Measurements from ENCODE around the gene HNRNPAB. TPM values are rescaled to one million over a fixed set of nuclear protein-coding genes. Genes with fewer than 3 reads are reported as not detected.

Gene HNRNPAB
- total and polyA plus RNA-seq, 9 of the 15 experiments (the other 6 are each of a cell fraction or from before 2014, with no cell fraction given), result 34.6 to 425 (median 236) TPM

DNA sequence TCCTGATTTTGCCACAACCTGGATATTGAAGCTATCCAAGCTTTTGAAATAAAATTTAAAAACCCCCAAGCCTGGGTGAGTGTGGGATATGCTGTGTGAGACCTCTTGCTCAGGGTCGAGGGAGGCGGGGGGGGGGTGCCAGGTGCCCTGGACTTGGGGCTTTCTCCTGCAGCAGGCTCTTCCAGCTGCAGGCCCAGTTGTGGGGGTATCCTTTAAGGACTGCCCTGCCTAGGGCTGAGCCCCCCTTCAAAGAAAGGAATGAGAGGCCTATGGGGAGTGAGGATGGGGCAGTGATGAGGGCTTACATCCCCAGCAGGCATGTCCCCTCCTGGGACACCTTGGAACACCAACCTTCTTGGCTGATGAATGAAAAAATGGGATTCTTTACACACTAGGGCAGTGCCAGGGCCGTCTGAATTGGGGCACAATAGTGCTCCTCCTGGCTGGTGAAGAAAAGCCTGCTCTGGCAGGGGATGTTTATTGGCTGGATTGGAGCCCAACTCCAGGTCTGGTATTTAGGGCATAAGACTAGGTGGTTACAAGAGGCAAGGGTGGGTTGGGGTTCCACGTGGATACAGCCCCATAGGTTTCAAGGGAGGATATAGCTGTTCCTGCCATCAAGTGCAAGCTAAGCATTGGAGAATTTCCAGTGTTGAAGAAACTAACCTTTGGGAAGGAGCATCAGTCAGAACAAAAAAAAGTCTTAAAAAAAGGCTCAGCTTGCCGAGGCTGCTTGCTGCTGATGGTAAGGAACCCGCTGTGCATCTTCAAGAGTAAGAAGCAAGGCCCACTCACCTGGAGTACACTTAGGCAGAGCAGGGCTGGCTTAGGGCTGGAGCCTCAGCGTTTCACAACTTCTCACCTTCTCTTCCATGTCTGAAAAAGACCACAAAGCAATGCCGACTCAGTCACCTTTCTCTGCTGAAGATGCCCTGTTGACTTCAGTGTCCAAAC is 7.0 kb downstream of the HNRNPAB start:
- H3K4me1 ChIP-seq (replicated peaks in 1 of 2; ENCODE audit: control insufficient read depth in 2 of 2, insufficient read depth in 2 of 2, low read length in 2 of 2), result peaks cover 17 to 24% of the 10 kb centered on the region in 2 experiments; a peak in 4 of 5 replicates
- H2AFZ ChIP-seq (ENCODE audit: low read depth, low read length), result no peak overlapping the region
- ATAC-seq, result peak; percentile 3
- peaks cover 10% of the 10 kb centered on the region for H3K9me1 ChIP-seq (ENCODE audit: control insufficient read depth, insufficient read depth, low read length)
- H4K20me1 ChIP-seq (replicated peaks; ENCODE audit: control insufficient read depth, insufficient read depth, low read length), result peaks cover 65% of the 10 kb centered on the region
- DNase-seq (ENCODE audit: extremely low read depth in 1 of 4, low spot score in 3 of 4), result peak in 1 of 4 experiments; percentile 46
- no peak overlapping the region for H3K4me3 ChIP-seq
- POLR2A ChIA-PET, result interaction anchor here (0.6 to 12.7 kb wide), 9 partner anchors 7 to 1212 kb away, joined by 3 to 162 read pairs (median 4); partner anchors contain the start of genes HNRNPAB and PHYKPL
- H3K79me2 ChIP-seq (ENCODE audit: control insufficient read depth, insufficient read depth, low read length), result peaks cover 35% of the 10 kb centered on the region
- H3K27ac ChIP-seq (ENCODE audit: extremely low read depth, low read depth, low read length), result no peak overlapping the region
- H3K9me3 ChIP-seq (replicated peaks; ENCODE audit: control insufficient read depth, insufficient read depth, low read depth, low read length), result no peaks in the 10 kb centered on the region
- no peak for FAIRE-seq
- peaks cover 100% of the 10 kb centered on the region for H3K36me3 ChIP-seq (ENCODE audit: control insufficient read depth, insufficient read depth, low read length)
- BruUV-seq (replicated peaks), result no TSS peak
- CTCF ChIA-PET (ENCODE audit: low intra/inter-chr PET ratio), result no interaction called here
- 65% methylated on average over 7 of the region's 8 CpGs for WGBS (ENCODE audit: insufficient coverage, low coverage, missing lambda C conversion rate)
- H3K9ac ChIP-seq (ENCODE audit: insufficient read depth in 1 of 2, low read depth in 2 of 2, low read length in 2 of 2), result no peak overlapping the region
- intact Hi-C loops (cut with micrococcal nuclease) (no loop called here), in situ Hi-C loops (cut with MboI) (no loop called here)
- no peaks in the 10 kb centered on the region for H3K27me3 ChIP-seq (ENCODE audit: control insufficient read depth in 2 of 2, insufficient read depth in 2 of 2, low read length in 2 of 2)
- no peak overlapping the region for H3K4me2 ChIP-seq (ENCODE audit: insufficient read depth, low read length)
- TF ChIP-seq ZNF174 (CRISPR knock-in tag; IDR thresholded peaks at IDR 0.05) (no peak), POLR2B (IDR thresholded peaks at IDR 0.05; ENCODE audit: low read depth, partially characterized antibody) (peak; percentile 14), CBX1 (IDR thresholded peaks at IDR 0.05; ENCODE audit: low read depth) (0 out of 2 replicates have a peak, but pooled peaks have one; percentile 6), PML (IDR thresholded peaks at IDR 0.05; ENCODE audit: low read length) (peak; percentile 13; the same call in 1 of the 2 replicates), EP400 (IDR thresholded peaks at IDR 0.05) (no peak), POLR2A (conservative IDR thresholded peaks at IDR 0.05) (peak; percentile 69), LCOR (CRISPR knock-in tag; IDR thresholded peaks at IDR 0.05) (0 out of 2 replicates have a peak, but pooled peaks have one; percentile 40), ZNF695 (CRISPR knock-in tag; IDR thresholded peaks at IDR 0.05) (no peak), SUPT5H (IDR thresholded peaks at IDR 0.05) (peak; percentile 64), POLR2AphosphoS2 (IDR thresholded peaks at IDR 0.05; ENCODE audit: low read length) (0 out of 2 replicates have a peak, but pooled peaks have one; percentile 82), SIN3A (IDR thresholded peaks at IDR 0.05; ENCODE audit: borderline replicate concordance in 2 of 2, control insufficient read depth in 1 of 2, low read depth in 2 of 2, low read length in 2 of 2) (peak in 1 of 2 experiments; percentile 2; a peak in 1 of 4 replicates), STAG1 (CRISPR knock-in tag; IDR thresholded peaks at IDR 0.05; ENCODE audit: borderline replicate concordance) (no peak), RBFOX2 (IDR thresholded peaks at IDR 0.05; ENCODE audit: low read depth, low read length) (0 out of 2 replicates have a peak, but pooled peaks have one; percentile 17), RBM22 (IDR thresholded peaks at IDR 0.05; ENCODE audit: low read depth, low read length, poor library complexity, severe bottlenecking) (peak; percentile 52)
- TF ChIP-seq, protein P1, sequence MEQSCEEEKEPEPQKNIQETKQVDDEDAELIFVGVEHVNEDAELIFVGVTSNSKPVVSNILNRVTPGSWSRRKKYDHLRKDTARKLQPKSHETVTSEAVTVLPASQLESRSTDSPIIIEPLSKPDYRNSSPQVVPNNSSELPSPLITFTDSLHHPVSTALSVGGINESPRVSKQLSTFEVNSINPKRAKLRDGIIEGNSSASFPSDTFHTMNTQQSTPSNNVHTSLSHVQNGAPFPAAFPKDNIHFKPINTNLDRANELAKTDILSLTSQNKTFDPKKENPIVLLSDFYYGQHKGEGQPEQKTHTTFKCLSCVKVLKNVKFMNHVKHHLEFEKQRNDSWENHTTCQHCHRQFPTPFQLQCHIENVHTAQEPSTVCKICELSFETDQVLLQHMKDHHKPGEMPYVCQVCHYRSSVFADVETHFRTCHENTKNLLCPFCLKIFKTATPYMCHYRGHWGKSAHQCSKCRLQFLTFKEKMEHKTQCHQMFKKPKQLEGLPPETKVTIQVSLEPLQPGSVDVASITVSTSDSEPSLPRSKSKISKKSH (CRISPR knock-in tag; IDR thresholded peaks at IDR 0.05), result no peak
- TF ChIP-seq, protein P2, sequence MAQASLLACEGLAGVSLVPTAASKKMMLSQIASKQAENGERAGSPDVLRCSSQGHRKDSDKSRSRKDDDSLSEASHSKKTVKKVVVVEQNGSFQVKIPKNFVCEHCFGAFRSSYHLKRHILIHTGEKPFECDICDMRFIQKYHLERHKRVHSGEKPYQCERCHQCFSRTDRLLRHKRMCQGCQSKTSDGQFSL (CRISPR knock-in tag; IDR thresholded peaks at IDR 0.05), result 0 out of 2 replicates have a peak, but pooled peaks have one; percentile 45
- TF ChIP-seq, protein P2 (tag; IDR thresholded peaks at IDR 0.05), result no peak
- TF ChIP-seq, protein P3, sequence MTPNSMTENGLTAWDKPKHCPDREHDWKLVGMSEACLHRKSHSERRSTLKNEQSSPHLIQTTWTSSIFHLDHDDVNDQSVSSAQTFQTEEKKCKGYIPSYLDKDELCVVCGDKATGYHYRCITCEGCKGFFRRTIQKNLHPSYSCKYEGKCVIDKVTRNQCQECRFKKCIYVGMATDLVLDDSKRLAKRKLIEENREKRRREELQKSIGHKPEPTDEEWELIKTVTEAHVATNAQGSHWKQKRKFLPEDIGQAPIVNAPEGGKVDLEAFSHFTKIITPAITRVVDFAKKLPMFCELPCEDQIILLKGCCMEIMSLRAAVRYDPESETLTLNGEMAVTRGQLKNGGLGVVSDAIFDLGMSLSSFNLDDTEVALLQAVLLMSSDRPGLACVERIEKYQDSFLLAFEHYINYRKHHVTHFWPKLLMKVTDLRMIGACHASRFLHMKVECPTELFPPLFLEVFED (CRISPR knock-in tag; conservative IDR thresholded peaks at IDR 0.05), result 0 out of 2 replicates have a peak, but pooled peaks have one; percentile 14

Measured in K562 (cell line).